ENCODE results near the gene CHCHD10. TPM values are rescaled to one million over a fixed set of nuclear protein-coding genes. Genes with fewer than 3 reads are reported as not detected.
A peak's percentile ranks its signal among the peaks of the same experiment; 100 is the strongest.

CHCHD10 gene
- total RNA-seq, 1 experiment from 2014 or later = 53.4 TPM

DNA sequence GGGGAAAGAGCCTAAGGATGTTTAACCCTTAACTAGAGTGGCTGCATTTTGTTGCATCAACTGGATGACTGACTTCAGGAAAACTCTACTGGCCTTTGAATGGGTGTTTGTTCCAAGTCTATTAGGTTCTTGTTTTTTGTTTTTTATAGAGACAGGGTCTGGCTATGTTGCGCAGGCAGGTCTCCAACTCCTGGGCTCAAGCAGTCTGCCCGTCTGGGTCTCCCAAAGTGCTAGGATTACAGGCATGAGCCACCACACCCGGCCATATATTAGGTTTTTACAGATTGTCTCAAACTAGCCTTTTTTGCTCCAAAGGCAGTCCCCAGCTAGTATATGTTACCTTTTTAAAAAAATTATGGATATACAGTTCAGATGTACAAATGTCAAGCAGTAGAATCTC, 20.1 kb upstream of the CHCHD10 start:
- DNase-seq (ENCODE audit: low spot score) = no peak

DNA sequence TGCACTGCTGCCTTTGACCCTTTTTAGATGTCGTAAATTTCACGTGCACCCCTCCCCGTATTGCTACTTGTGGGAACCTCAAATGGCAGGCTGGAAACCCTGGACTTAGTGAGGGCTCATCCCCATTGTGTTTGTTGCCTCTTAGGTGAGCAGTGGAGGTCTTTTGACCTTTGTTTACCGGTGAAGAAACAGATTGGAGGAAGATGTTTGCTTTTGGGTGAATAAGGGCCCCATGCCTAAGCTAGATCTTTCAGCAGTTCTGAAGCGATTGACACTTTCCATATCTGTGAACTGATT, 19.8 kb upstream of the CHCHD10 start:
- no peak for DNase-seq (ENCODE audit: low spot score)

DNA sequence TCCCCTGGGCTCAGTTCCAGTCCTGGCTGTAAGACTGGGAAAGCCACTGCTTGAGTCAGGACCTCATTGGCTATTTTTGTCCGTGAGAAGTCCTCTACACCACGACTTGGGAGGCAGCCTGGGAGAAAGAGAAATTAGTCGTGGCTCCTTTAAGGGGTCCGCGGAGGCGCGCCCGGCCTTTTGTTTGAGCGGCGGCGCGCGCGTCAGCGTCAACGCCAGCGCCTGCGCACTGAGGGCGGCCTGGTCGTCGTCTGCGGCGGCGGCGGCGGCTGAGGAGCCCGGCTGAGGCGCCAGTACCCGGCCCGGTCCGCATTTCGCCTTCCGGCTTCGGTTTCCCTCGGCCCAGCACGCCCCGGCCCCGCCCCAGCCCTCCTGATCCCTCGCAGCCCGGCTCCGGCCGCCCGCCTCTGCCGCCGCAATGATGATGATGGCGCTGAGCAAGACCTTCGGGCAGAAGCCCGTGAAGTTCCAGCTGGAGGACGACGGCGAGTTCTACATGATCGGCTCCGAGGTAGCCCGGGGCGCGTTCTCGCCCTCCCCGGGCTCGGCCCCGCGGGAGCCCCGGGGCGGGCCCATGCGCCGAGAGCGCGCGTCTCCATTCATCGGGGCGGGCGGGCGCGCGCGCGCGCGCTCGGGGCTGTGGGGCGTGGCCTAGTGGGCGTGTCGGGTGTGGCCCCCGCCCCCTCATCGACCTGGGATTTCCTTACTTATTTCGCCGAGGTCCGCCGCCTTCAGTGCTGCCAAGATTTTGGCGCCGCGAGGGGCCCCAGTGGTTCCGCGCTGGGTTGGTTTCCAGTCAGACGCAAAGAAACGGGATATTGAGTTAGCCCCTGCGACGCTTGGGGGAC, 19.2 kb upstream of the CHCHD10 start, which contains the start of gene SMARCB1:
Gene SMARCB1, plus strand, starts transcription at position 215 of the 848 bp plus-strand sequence. Its CDS starts 204 bp downstream, at position 419.
- peak; percentile 85 for DNase-seq (ENCODE audit: low spot score)

DNA sequence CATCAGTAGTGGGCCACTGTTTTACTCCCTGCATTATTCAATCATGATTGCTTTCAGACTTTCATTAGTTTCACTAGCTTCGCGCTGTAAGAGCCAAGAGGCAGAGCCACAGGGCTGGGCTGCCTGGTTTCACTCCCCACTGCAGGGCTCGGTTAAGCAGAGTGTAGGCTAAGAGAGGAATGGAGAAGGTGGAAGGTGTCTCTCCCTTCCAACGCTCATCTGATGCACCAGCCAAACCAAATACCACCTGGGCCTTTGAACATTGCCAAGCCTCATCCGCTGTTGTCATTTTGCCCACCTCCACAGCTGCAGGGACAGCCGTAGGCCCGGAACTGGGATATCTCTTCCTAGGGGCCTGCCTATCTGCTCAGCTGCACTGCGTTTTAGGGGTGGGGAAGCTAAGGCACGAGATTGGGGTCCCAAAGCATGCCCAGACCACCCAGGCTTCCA, 18.5 kb upstream of the CHCHD10 start:
- DNase-seq (ENCODE audit: low spot score) = no peak

DNA sequence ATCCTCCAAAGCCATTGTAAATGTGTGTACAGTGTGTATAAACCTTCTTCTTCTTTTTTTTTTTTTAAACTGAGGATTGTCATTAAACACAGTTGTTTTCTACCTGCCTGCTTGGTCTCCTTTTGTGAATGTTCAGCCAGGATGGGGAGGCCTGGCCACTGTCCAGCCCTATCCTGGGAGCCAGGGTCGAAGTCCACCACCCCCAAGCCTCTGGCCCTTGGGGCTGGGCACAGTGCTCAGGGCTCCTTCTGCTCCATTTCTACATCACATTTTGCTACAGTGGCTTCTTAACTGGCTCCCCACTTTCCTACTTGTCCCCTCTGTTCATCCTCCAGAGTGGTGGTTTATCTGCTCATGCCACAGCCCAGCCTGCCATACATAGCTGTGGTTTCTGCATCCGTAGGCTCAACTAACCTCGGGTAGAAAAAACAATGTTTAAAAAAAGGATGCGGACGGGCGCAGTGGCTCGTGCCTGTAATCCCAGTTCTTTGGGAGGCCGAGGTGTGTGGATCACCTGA, 16.5 kb upstream of the CHCHD10 start:
- DNase-seq (ENCODE audit: low spot score) = no peak

DNA sequence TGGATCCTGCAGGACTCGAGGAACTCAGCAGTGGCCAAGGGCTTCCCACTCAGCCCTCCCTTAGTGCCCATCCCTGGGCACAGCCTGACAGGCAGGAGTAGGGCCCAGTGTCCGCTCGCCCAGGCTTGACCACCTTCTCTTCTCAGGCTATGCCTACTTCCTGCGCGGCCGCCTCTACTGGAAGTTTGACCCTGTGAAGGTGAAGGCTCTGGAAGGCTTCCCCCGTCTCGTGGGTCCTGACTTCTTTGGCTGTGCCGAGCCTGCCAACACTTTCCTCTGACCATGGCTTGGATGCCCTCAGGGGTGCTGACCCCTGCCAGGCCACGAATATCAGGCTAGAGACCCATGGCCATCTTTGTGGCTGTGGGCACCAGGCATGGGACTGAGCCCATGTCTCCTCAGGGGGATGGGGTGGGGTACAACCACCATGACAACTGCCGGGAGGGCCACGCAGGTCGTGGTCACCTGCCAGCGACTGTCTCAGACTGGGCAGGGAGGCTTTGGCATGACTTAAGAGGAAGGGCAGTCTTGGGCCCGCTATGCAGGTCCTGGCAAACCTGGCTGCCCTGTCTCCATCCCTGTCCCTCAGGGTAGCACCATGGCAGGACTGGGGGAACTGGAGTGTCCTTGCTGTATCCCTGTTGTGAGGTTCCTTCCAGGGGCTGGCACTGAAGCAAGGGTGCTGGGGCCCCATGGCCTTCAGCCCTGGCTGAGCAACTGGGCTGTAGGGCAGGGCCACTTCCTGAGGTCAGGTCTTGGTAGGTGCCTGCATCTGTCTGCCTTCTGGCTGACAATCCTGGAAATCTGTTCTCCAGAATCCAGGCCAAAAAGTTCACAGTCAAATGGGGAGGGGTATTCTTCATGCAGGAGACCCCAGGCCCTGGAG, 15.7 kb upstream of the CHCHD10 start:
- DNase-seq (ENCODE audit: low spot score) = no peak

DNA sequence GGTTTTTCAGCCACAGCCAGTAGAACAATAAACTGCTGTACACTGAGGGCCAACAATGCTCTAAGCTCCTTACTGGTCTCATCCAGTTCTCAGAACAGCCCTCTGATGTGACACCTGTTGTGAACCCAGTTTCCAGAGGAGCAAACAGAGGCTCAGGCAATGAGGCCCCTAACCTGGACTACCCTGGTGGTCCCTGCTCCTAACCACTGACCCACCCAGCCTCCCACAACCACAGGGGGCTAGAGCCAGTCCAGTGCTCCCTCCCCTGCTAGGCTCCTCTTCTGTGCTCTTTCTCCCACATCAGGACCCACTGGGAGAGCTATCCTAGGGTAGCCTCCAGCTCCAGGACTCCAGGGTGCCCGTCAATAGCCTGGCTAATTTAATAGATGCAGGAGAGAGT, 14.9 kb upstream of the CHCHD10 start:
- DNase-seq (ENCODE audit: low spot score) = no peak

DNA sequence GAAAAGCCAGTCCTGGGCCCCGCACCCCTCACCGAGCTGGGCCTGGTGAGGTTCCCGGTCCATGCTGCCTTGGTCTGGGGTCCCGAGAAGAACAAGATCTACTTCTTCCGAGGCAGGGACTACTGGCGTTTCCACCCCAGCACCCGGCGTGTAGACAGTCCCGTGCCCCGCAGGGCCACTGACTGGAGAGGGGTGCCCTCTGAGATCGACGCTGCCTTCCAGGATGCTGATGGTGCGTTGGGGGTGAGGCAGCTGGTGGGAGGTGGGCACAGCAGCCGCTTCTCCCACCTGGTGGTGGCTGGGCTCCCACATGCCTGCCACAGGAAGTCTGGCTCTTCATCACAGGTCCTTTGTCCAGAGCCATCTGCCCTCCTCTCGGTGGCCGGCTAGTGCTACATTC, 14.5 kb upstream of the CHCHD10 start:
- no peak for DNase-seq (ENCODE audit: low spot score)

DNA sequence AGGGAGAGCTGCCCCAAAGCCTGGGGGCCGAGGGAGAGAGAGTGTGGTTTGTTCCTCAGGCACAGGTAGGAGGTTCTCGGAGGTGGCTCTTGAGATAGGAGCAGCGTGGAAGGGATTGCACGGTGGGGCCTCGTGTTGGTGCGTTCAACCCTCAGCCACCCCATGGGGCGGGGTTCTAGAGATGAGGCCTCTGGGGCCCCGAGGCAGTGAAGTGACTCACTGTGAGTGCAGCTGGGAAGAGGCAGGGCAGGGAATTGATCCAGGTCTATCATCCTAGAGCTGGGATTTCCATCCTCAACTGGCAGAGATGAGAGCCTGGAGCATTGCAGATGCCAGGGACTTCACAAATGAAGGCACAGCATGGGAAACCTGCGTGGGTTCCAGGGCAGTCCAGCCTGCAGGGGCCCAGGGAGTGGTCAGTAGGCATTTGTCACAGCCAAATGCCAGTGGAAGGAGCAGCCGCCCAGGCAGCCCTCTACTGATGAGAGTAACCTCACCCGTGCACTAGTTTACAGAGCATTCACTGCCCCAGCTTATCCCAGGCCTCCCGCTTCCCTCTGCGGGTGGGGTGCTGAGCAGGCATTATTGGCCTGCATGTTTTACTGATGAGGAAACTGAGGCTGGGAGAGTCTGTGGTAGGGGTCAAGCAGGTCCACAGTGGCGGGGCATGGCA, 13.9 kb upstream of the CHCHD10 start:
- no peak for DNase-seq (ENCODE audit: low spot score)

DNA sequence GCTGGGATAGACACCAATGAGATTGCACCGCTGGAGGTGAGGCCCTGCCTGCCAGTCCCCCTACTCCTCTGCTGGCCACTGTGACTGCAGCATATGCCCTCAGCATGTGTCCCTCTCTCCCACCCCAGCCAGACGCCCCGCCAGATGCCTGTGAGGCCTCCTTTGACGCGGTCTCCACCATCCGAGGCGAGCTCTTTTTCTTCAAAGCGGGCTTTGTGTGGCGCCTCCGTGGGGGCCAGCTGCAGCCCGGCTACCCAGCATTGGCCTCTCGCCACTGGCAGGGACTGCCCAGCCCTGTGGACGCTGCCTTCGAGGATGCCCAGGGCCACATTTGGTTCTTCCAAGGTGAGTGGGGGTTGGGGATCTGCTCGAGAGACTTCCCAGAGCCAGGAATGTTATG, 13.3 kb upstream of the CHCHD10 start:
- no peak for DNase-seq (ENCODE audit: low spot score)

DNA sequence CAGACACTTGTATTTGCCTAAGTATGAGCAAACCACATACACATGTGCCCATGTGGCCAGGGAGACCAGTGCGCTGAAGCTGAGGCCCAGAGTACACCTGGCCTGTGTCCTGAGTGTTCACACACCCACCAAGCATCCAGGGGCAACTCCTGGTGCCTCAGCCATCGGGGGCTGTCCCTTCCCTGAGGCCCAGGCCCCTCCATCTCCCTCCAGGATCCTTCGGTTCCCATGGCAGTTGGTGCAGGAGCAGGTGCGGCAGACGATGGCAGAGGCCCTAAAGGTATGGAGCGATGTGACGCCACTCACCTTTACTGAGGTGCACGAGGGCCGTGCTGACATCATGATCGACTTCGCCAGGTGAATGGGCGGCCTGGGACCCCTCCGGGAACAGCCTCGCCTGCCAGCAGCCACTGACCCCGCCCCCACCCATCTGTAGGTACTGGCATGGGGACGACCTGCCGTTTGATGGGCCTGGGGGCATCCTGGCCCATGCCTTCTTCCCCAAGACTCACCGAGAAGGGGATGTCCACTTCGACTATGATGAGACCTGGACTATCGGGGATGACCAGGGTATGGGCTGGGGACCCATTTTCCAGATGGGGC, 12.5 kb upstream of the CHCHD10 start:
- no peak for DNase-seq (ENCODE audit: low spot score)

DNA sequence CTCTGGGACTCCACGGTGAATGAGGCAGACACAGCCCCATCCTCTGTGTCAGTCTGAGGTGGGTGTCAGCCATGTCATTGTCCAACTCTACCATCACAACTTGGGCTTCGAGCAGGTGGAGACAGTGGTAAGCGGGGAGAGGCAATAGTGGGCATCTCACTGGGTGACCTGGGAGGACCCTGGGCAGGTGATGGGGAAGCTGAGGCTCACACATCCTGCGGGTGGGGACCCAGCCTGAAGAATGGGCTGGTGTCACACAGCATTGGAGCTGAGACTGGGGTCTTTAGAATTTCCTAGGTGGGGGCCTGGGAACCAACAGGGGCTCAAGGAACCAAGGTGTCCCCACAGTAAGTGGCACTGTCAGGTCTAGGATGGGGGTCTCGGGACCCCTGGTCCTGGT, 12.0 kb upstream of the CHCHD10 start:
- DNase-seq (ENCODE audit: low spot score) = no peak

DNA sequence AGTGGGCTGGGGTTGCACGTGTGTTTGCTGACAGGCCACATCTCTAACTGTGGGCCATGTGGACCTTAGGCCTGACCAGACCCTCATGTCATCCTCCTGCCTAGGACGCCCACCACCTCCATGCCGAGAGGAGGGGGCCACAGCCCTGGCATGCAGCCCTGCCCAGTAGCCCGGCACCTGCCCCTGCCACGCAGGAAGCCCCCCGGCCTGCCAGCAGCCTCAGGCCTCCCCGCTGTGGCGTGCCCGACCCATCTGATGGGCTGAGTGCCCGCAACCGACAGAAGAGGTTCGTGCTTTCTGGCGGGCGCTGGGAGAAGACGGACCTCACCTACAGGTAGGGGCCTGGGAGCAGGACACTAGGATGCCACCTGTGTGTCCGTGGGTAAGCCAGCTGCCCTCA, 11.3 kb upstream of the CHCHD10 start:
- no peak for DNase-seq (ENCODE audit: low spot score)

DNA sequence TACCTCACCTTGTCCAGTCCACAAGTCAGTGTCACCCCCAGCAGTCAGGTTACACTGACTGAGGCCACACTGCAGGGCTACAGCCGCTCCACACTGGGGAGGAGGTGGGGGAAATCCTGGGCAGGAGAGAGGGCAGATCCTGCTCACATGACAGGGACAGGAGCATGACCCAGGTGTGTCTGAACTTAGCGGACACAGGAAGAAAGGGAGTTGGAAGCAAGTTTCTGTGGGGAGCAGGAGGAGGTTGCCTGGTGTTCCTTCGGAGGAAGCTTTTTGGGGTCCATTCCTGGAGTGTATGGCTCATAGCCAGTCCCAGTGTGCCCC, 10.8 kb upstream of the CHCHD10 start:
- DNase-seq (ENCODE audit: low spot score) = no peak

DNA sequence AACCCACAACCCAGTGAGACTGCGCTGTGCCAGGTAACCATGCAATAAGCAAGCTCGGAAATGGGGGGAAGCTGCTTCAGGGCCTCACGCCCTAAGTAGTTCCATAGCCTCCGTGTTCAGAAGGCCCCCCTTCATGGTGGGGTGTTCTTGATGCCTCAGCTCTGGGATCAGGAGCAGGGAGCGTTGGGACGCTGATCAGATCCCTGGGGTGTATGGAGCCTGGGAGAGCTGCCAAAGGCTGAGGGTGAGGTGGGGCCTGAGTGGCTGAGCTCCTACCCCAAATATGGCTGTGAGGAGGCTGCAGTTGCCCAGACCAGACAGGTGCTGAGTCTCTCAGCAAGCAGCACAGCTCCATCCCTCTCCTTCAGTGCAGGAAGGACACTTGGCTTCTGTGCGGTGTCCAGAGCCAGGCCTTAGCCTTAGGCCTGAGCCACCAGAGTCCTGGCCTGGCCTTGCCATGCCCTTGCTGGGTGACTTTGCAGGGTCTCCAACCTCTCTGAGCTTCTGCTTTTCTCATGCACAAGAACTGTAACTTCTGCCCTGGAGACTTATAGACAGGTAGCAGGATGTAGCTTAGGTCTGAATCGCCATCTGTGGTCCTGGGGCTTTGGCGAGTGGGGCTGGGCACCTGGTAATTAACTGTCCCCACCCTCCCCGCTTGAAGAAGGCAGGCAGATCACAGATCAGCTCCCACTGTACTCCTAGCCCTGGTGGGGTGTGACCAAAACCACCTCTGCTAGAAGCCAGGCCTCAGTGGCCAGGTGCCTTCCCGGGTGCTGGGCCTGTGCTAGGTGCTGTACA, 10.2 kb upstream of the CHCHD10 start:
- DNase-seq (ENCODE audit: low spot score) = no peak

DNA sequence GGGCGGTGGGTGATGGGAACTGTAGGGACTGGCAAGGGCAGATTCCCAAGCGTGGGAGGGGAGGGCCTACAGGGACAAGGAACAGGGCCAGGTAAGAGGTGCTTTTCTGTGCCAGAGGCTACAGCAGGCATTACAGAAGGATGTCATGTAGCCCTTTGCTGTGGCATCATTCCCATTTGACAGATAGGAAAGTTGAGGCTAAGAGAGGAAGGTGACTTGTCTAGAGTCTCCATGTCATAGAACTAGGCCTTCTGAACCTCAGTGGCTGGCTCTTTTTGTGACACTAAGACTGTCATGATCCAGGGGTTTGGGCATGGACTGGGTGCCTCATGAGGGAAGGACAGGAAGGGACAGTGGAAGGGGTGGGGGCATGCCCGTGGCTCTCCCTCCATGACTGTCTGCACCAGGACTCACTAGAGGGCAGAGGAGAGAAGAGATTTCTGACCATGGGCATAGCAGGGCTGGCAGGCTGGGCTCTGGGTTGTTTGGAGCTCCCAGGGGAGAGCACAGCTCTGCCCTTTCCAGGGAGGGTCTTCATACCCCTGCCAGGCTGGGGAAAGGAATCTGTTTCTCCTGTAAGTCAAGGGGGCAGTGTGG, 8.1 kb upstream of the CHCHD10 start:
- DNase-seq (ENCODE audit: low spot score) = no peak

DNA sequence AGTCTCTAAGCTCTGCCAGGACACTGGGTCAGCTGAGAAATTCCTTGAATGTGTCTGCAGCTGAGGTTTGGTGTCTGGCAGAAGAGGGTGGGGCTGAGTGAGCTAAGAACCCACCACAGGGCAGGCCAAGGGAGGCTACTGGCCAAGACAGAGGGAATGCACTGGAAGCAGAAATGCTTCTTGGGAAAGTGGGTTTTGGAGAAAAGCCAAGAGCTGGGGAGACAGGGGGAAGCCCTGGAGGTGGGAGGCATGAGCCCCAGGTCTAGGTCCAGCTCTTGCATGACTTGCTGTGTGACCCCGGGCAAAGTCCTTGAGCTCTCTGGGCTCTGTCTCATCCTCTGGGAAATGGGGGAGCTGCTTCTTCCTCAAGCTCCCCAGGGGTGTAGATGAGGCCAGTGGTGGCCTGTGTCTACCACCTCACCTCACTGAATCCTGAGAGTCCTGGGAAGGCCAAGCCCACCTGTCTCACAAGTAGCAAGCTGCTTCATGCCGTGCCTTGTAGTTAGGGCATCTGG, 7.2 kb upstream of the CHCHD10 start:
- DNase-seq (ENCODE audit: low spot score) = no peak

DNA sequence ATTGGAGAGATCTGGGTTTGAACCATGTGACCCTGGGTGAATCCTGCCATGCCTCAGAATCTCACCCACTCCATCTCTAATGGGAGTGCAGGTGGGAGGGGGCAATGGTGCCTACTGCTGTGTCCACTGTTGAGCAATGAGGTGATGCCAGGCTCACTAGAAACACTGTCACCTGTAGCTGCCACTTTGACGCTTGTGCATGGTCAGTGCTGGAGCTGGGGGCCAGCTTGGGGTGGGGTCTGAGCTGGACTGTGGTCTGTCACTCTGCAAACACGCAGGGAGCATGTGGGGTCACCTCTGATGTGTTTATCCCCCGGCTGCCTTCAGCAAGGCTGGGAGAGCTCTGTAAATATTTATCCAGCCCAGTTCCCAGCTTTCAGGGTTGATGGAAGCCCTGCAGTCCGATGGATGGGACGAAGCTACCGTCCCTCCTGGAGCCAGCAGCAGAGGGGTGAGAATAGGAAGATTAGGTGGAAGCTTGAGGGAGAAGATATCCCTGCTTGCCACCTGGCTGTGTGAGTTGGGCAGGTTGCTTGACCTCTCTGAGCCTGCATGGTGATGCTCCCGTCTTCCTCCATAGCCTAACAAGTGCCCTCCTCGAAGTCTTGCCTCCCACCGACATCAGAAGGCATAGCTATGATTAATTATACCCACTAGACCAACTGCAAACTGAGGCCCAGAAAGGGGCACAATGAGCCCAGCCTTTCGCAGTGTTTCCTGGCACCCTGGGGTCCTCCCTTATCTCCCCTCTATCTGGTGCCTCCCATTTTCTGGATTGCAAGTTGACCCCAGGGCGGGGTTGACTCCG, 6.5 kb upstream of the CHCHD10 start:
- no peak for DNase-seq (ENCODE audit: low spot score)

DNA sequence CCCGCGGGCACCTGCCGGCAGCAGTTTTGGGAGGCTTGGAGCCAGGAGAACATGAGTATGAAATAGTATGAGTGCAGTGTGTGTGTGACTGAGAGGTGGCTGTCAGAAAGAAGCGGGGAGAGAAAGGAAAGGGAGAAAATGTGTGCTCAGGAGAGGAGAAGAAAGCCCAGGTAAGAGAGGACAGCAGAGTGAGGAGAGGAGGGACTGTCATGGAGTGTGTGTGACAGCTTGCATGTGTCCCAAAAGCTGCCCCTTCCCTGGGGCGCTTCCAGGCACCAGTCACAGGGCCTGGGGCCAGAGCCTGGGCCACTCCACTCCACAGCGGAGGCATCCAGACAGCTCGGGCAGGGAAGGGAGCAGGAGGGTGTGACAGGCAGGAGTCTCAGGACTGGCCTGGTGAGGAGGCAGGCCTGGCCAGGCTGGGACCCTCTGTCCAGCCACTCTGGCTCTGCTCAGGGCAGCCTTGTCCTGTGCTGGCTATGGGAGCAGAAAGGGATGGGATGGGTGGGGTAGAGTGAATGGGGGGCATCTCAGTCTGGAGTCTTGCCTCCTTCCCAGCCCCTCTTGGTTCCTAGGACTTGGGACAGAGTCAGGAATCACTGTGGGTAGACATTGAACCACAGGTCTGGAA, 5.8 kb upstream of the CHCHD10 start:
- DNase-seq (ENCODE audit: low spot score) = no peak

Measured in HT-29 (cell line).